Calu3 (cell line): ENCODE measurements around the gene KIF15. TPM values are rescaled to one million over a fixed set of nuclear protein-coding genes. Genes with fewer than 3 reads are reported as not detected.

Experiments used
- BruUV-seq: library from RNA; stranded (reverse); fragments of 400-500 nt; replicated peaks from 2 replicates; lab custom pipeline; 2021; lab: Mats Ljungman, UMichigan
- CTCF ChIA-PET: fragments of 300-600 bp; sonication (Branson Sonifier 250); formaldehyde crosslinking; loops from one replicate; lab custom pipeline; 2022; ENCODE audit warnings: antibody characterized with exemption; lab: Charles Lee
- DNase-seq: peaks from one replicate; pipeline ENCODE4 v3.0.0; 2022
- H3K27ac Mint-ChIP-seq: one replicate; pipeline ENCODE4 v1.8.0; 2022; ENCODE audit warnings: mixed read lengths; ENCODE audit not compliant: unreplicated experiment
- H3K27me3 Mint-ChIP-seq: one replicate; pipeline ENCODE4 v1.8.0; 2022; ENCODE audit warnings: mixed read lengths; ENCODE audit not compliant: unreplicated experiment
- H3K36me3 Mint-ChIP-seq: one replicate; pipeline ENCODE4 v1.8.0; 2022; ENCODE audit warnings: mild to moderate bottlenecking, moderate library complexity, mixed read lengths; ENCODE audit not compliant: insufficient read depth, unreplicated experiment
- H3K4me1 Mint-ChIP-seq: one replicate; pipeline ENCODE4 v1.8.0; 2022; ENCODE audit warnings: mild to moderate bottlenecking, low read depth, mixed read lengths; ENCODE audit not compliant: unreplicated experiment
- H3K4me3 Mint-ChIP-seq: one replicate; pipeline ENCODE4 v1.8.0; 2022; ENCODE audit warnings: mild to moderate bottlenecking, low read depth, moderate library complexity, mixed read lengths; ENCODE audit not compliant: unreplicated experiment
- H3K9me3 Mint-ChIP-seq: one replicate; pipeline ENCODE4 v1.8.0; 2022; ENCODE audit warnings: low read depth, mixed read lengths; ENCODE audit not compliant: unreplicated experiment
- CTCF ChIP-seq: fragments of 200-600 bp; IDR thresholded peaks from one replicate; pipeline ENCODE4 v1.8.0; 2022; ENCODE audit warnings: antibody characterized with exemption; ENCODE audit not compliant: unreplicated experiment
- intact Hi-C: fragments of 100-400 bp; cut with micrococcal nuclease; formaldehyde crosslinking; loops from one replicate; pipeline ENCODE4 v1.10.0; 2022; ENCODE audit not compliant: unreplicated experiment
- total RNA-seq: library from RNA; stranded (reverse); gene quantifications from 2 replicates; pipeline ENCODE4 v1.2.3, GENCODE V29; 2022

KIF15 gene
- total RNA-seq, 1 experiment from 2014 or later: 18.4 TPM

GRCh38 chr3:44762170-44762677 lies 630 bp downstream of the KIF15 start:
- Mint-ChIP-seq H3K4me3 (peak overlapping the region; percentile 82), H3K36me3 (peaks cover 44% of the 10 kb centered on the region), H3K27ac (peak overlapping the region; percentile 79), H3K27me3 (no peaks in the 10 kb centered on the region), H3K9me3 (peaks cover 8% of the 10 kb centered on the region), H3K4me1 (no peaks in the 10 kb centered on the region)
- no peak for DNase-seq
- TF ChIP-seq CTCF: no peak
- CTCF ChIA-PET: no interaction called here
- no TSS peak for BruUV-seq
- intact Hi-C loops: loop anchor here (5.0 kb wide), 1 partner anchor 230 kb away; no protein-coding TSS in a partner anchor

GRCh38 chr3:44762690-44763089 lies 1.1 kb downstream of the KIF15 start:
- Mint-ChIP-seq H3K36me3 (peaks cover 42% of the 10 kb centered on the region), H3K4me1 (no peaks in the 10 kb centered on the region), H3K27ac (peak overlapping the region; percentile 79), H3K4me3 (peak overlapping the region; percentile 82), H3K27me3 (no peaks in the 10 kb centered on the region), H3K9me3 (peaks cover 7% of the 10 kb centered on the region)
- CTCF ChIA-PET: no interaction called here
- no peak for TF ChIP-seq CTCF
- no TSS peak for BruUV-seq
- intact Hi-C loops: loop anchor here (5.0 kb wide), 1 partner anchor 230 kb away; no protein-coding TSS in a partner anchor
- no peak for DNase-seq

GRCh38 chr3:44764248-44764647 lies 2.7 kb downstream of the KIF15 start:
- CTCF ChIA-PET: no interaction called here

GRCh38 chr3:44771424-44772098 lies 10.0 kb downstream of the KIF15 start:
- peaks cover 14% of the 10 kb centered on the region for H3K36me3 Mint-ChIP-seq

More at GRCh38 chr3:44764248-44764647, 2.7 kb downstream of the KIF15 start:
- intact Hi-C loops: loop anchor here (5.0 kb wide), 1 partner anchor 232 kb away; no protein-coding TSS in a partner anchor
- no peaks in the 10 kb centered on the region for H3K27me3 Mint-ChIP-seq
- peaks cover 4% of the 10 kb centered on the region for H3K9me3 Mint-ChIP-seq
- H3K4me3 Mint-ChIP-seq: no peak overlapping the region
- H3K36me3 Mint-ChIP-seq: peaks cover 37% of the 10 kb centered on the region
- no peak overlapping the region for H3K27ac Mint-ChIP-seq
- no peak for DNase-seq
- no peak for TF ChIP-seq CTCF
- no peaks in the 10 kb centered on the region for H3K4me1 Mint-ChIP-seq
- BruUV-seq: no TSS peak

More at GRCh38 chr3:44771424-44772098, 10.0 kb downstream of the KIF15 start:
- no TSS peak for BruUV-seq
- Mint-ChIP-seq H3K27ac (no peak overlapping the region), H3K4me3 (no peak overlapping the region), H3K9me3 (peaks cover 7% of the 10 kb centered on the region), H3K27me3 (no peaks in the 10 kb centered on the region), H3K4me1 (no peaks in the 10 kb centered on the region)
- TF ChIP-seq CTCF: no peak
- DNase-seq: no peak
- CTCF ChIA-PET: no interaction called here
- intact Hi-C loops: no loop called here
